SK-N-SH (cell line): ENCODE data around the gene IMPDH1.

Experiments used
- CHD2 ChIP-seq: fragments of 150-350 bp; IDR thresholded peaks from 2 replicates; pipeline ENCODE4 v1.6.1; 2018; ENCODE audit warnings: low read length; ENCODE audit not compliant: partially characterized antibody
- GATA2 ChIP-seq: sonication (generic); formaldehyde crosslinking; IDR thresholded peaks from 2 replicates; pipeline ENCODE4 v1.5.0; 2020; ENCODE audit warnings: mild to moderate bottlenecking, missing genetic modification reagents
- IRF3 ChIP-seq: fragments of 150-350 bp; IDR thresholded peaks from 2 replicates; pipeline ENCODE4 v1.6.1; 2016; ENCODE audit warnings: mild to moderate bottlenecking, low read depth, low read length
- JUND ChIP-seq: IDR thresholded peaks from 2 replicates; pipeline ENCODE4 v1.4.0; 2012
- MXI1 ChIP-seq: IDR thresholded peaks from 2 replicates; pipeline ENCODE4 v1.6.1; 2012; ENCODE audit warnings: mild to moderate bottlenecking, low read depth, low read length, improper control_type of control experiment
- POLR2AphosphoS5 ChIP-seq: IDR thresholded peaks from 2 replicates; pipeline ENCODE4 v1.6.1; 2012; ENCODE audit warnings: low read depth, low read length
- RAD21 ChIP-seq: IDR thresholded peaks from 2 replicates; pipeline ENCODE4 v1.6.1; 2012; ENCODE audit warnings: mild to moderate bottlenecking, low read length
- RCOR1 ChIP-seq: fragments of 150-350 bp; IDR thresholded peaks from 2 replicates; pipeline ENCODE4 v1.6.1; 2017; ENCODE audit warnings: antibody characterized with exemption, low read length
- SMC3 ChIP-seq: IDR thresholded peaks from 2 replicates; pipeline ENCODE4 v1.6.1; 2012; ENCODE audit warnings: low read depth, low read length, improper control_type of control experiment
- TAF1 ChIP-seq: IDR thresholded peaks from 2 replicates; pipeline ENCODE4 v1.6.1; 2012; ENCODE audit warnings: low read depth, mild to moderate bottlenecking, low read length, moderate library complexity, borderline replicate concordance
- TF ChIP-seq, protein P1 (sequence below): fragments of 200-600 bp; sonication (generic); IDR thresholded peaks from 2 replicates; pipeline ENCODE4 v1.6.1; 2017; ENCODE audit warnings: antibody characterized with exemption, mild to moderate bottlenecking, moderate library complexity
- TF ChIP-seq, protein P2 (sequence below): IDR thresholded peaks from 2 replicates; pipeline ENCODE4 v1.4.0; 2012; ENCODE audit warnings: low read depth, borderline replicate concordance

DNA sequence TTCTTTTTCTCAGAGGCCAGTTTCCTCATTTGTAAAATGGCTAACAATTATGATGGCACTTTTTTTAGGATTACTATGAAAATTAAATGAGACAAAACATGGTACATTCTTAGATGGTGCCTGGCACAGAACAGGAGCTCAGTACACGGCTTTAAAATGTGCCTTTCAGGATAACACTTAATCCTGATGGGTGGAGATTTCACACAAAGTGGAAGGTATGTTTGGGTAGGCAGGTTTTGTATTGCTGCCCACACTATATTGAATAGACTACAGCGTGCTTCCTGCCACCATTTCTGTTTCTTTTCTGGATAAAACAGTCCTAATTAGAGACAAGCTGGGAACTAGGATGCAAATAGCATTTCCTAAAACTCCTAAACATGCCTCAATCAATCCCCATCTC, 22.0 kb upstream of the IMPDH1 start:
- TF ChIP-seq SMC3 (no peak), POLR2AphosphoS5 (no peak), RCOR1 (no peak), RAD21 (no peak), TAF1 (no peak), MXI1 (no peak), GATA2 (CRISPR knock-in tag) (no peak), CHD2 (no peak), IRF3 (no peak), JUND (no peak)
- TF ChIP-seq, protein P1, sequence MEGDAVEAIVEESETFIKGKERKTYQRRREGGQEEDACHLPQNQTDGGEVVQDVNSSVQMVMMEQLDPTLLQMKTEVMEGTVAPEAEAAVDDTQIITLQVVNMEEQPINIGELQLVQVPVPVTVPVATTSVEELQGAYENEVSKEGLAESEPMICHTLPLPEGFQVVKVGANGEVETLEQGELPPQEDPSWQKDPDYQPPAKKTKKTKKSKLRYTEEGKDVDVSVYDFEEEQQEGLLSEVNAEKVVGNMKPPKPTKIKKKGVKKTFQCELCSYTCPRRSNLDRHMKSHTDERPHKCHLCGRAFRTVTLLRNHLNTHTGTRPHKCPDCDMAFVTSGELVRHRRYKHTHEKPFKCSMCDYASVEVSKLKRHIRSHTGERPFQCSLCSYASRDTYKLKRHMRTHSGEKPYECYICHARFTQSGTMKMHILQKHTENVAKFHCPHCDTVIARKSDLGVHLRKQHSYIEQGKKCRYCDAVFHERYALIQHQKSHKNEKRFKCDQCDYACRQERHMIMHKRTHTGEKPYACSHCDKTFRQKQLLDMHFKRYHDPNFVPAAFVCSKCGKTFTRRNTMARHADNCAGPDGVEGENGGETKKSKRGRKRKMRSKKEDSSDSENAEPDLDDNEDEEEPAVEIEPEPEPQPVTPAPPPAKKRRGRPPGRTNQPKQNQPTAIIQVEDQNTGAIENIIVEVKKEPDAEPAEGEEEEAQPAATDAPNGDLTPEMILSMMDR: no peak
- TF ChIP-seq, protein P2, sequence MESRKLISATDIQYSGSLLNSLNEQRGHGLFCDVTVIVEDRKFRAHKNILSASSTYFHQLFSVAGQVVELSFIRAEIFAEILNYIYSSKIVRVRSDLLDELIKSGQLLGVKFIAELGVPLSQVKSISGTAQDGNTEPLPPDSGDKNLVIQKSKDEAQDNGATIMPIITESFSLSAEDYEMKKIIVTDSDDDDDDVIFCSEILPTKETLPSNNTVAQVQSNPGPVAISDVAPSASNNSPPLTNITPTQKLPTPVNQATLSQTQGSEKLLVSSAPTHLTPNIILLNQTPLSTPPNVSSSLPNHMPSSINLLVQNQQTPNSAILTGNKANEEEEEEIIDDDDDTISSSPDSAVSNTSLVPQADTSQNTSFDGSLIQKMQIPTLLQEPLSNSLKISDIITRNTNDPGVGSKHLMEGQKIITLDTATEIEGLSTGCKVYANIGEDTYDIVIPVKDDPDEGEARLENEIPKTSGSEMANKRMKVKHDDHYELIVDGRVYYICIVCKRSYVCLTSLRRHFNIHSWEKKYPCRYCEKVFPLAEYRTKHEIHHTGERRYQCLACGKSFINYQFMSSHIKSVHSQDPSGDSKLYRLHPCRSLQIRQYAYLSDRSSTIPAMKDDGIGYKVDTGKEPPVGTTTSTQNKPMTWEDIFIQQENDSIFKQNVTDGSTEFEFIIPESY: no peak
